Pons (tissue), 1 donor: ENCODE results near the gene ARL5A.
"Not testable (repeated sequence)": the region's sequence is repeated elsewhere in the genome, so short reads cannot be mapped to it uniquely, and the experiment has no call there.

Experiments used
- DNase-seq: peaks from one replicate; pipeline ENCODE4 v3.0.0-alpha.2; 2016; ENCODE audit warnings: low spot score

The ARL5A gene

DNA sequence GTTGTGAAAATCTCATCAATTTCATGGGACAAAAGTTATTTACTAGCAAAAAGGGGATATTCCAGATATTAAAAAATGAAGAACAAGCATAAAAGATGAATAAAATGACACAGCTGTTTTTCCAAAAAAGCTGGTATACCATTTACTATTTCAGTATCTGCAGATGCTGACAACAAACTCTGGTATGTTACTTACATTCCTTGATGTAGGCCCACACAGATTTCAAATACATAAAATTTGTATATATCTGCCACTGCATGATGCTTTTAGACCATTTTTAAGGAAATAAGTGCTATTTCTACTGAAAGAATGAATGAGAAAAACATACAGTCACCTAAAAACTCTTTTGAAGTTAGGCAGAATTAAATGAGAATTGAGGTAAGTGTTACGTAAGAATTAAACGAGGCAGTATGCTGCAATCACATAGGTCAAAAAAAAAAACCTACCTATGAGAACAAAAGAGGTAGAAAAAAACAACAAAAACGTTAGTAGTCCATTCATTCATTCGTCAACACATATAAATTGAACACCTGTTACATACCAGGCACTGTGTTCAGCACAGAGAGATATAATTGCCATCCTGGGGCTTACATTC lies 32.5 kb downstream of the ARL5A start:
- DNase-seq, result no peak

DNA sequence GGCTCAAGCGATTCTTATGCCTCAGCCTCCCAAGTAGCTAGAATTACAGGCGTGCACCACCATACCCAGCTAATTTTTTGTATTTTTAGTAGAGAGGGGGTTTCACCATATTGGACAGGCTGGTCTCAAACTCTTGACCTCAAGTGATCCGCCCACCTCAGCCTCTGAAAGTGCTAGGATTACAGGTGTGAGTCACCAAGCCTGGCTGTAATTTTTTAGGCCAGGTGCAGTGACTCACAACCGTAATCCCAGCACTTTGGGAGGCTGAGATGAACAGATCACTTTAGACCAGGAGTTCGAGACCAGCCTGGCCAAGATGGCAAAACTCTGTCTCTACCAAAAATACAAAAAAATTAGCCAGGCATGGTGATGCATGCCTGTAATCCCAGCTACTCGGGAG lies 33.8 kb downstream of the ARL5A start:
- DNase-seq, result not testable (repeated sequence)

DNA sequence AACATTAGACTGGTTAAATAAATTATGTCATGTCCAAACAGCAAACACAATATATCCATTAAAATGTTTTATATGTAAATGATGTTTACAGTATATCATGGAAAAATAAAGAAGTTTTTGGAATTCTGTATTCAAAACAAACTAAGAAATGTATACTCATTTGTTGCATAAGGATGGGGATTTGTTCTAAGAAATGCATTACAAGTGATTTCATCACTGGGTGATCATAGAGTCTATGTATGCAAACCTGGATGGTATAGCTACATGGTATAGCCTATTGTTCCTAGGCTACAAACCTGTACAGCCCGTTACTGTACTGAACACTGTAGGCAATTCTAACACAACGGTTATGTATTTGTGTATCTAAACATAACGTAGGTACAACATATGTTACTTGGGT lies 35.1 kb downstream of the ARL5A start:
- no peak for DNase-seq

DNA sequence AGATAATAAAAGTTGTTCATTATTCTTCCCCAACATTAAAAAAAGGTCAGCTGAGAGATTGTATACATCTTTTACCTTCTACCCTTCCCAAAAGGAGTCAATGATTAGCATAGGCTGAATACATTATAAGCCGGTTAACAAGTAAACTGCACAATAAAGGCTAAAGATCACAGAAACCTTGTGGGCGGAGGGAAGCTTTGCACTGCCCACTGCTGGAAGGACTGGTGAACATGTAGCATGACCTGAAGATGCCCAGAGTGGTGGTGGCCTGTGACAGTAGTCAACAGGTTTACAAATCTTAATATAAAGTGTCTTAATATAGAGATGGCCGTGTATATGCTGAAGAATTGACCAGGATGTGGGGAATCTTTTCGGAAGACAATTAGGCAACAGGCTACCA lies 35.6 kb downstream of the ARL5A start:
- DNase-seq, result no peak

DNA sequence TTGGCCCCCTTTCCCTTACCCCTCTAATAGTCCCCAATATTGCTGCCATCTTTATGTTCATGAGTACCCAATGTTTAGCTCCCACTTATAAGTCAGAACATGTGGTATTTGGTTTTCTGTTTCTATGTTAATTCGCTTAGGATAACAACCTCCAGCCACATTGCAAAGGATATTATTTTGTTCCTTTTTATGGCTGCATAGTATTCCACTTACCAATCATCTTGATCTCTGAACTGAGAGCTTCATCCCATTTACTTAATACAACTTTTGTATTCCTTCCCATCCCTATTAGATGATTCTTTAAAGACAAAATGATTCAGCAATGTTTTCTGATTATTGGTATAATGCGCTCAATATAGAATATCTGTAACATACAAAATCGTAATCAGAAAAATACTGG lies 36.7 kb downstream of the ARL5A start:
- DNase-seq, result no peak

GRCh38 chr2:151790689-151791088 lies 37.5 kb downstream of the ARL5A start:
- DNase-seq, result no peak

DNA sequence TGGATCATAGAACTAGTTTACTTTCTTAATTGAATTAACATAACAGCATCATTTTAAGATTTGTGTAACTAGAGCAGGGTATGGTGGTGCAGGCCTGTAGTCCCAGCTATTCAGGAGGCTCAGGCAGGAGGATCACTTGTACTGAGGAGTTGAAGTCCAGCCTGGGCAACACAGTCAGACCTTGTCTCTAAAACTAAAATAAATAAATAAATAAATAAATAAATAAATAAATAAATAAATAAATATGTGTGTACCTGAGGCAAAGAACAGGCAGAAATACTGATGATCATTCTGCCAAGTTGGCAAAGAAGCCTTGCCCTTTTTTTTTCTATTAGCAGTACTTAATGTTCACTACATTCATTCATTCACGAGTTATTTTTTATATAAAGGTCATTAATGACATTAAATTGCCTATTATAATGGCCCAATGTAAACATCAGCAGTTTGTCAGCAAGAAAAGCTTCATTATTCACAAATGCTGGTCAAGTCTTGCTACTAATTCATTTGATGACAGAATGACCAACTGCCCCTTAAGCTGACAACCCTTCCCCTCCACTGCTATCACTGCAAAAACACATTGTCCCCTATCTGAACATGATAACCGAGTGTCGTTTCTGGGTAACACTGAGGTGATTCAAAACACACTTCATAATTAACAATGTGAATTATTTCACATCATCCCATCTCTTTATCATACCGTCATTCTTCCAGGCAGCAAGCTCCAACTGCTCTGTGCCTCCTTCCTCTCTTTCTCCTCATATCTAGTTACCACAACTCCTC lies 39.0 kb downstream of the ARL5A start:
- DNase-seq, result no peak

DNA sequence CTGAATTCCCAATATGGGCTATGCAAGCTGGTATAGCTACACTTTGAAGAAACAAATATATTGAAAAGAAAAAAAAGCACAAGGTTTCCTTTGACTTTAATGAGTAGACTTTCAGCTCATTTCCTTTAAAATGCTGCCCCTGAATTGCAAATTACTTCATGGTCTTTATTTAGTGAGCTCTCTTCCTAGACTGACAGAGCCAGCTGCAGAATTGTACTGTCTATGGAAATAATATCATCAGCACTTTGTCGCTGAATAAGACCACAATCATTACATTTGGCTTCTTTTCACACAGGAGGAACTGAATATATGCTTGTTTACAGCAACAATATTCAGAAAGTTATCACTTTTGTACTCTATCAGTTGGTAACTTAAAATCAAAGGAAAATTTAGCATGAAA lies 41.7 kb downstream of the ARL5A start:
- no peak for DNase-seq

- DNase-seq, result no peak
Observed at GRCh38 chr2:151786077-151786476, 42.1 kb downstream of the ARL5A start.

DNA sequence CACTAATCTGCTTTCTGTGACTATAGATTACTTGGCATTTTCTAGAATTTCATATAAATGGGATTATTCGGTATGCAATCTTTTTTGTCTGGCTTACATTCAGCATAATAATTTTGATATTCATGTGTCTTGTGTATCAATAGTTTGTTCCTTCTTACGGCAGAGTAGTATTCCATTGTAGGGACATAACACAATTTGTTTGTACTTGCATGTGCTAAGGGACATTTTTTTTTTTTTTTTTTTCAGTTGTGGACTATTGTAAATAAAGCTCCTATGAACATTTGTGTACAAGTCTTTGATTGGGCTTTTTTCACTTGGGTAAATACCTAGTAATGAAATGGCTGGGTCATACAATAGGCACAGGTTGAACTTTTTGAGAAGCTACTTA lies 45.1 kb downstream of the ARL5A start:
- DNase-seq, result no peak

- no peak for DNase-seq
Observed at GRCh38 chr2:151782378-151783132, 45.7 kb downstream of the ARL5A start.

- no peak for DNase-seq
Observed at GRCh38 chr2:151781642-151782041, 46.6 kb downstream of the ARL5A start.

DNA sequence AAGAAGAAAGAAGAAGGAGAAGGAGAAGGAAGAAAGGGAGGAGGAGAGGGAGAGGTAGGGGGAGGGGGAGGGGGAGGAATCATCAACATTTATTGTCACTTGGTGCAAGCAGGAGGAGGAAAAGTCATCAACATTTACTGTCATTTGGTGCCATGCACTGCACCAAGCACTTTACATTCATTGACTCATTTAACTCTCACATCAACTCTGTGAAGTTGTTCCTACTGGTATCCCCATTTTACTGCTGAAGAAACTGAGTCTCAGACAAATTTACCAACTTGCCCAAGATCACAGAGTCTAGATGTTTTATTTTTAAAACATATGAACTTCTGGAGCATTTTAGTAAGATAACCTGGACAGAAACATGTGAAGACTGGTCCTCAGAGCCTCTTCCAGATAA lies 47.3 kb downstream of the ARL5A start:
- DNase-seq, result no peak

GRCh38 chr2:151777935-151778334 lies 50.3 kb downstream of the ARL5A start:
- DNase-seq, result no peak

GRCh38 chr2:151777487-151777886 lies 50.7 kb downstream of the ARL5A start:
- no peak for DNase-seq

DNA sequence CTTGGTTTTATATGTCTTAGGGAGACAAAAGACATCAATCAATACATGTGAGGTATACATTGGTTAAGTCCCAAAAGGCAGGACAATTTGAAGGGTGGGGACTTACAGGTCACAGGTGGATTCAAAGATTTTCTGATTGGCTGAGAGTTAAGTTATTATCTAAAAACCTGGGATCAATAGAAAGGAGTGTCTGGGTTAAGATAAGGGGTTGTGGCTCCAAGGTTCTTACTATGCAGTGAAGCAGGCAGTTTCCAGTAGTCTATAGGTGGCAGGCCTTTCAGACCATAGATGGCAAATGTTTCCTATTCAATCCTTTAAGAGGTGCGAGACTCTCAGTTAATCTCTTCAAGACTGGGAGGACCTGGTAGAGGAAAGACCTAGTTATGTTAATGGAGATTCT lies 51.9 kb downstream of the ARL5A start:
- no peak for DNase-seq

GRCh38 chr2:151775057-151775740 lies 53.0 kb downstream of the ARL5A start:
- no peak for DNase-seq

GRCh38 chr2:151774506-151774905 lies 53.7 kb downstream of the ARL5A start:
- no peak for DNase-seq

- DNase-seq, result peak; percentile 13
Observed at GRCh38 chr2:151771599-151772358, 56.4 kb downstream of the ARL5A start.

DNA sequence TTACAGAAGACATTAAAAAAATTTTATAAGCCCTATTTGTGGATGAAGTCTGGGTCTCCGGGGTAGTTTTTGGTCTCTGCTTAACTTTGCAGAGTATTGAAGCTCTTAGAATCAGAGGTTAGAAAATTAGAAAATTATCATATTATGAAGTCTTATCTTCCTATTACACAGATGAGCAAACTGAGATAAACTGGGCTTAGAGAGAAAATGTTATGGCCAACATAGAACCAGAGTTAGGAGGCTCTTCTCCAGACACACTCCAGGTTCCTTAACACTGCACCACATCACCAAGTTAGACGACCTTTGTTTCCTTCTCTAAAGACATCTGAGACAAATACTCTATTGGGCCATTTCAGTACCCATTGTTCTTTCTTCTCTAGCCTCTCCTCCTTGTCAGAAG lies 57.2 kb downstream of the ARL5A start:
- no peak for DNase-seq

- DNase-seq, result no peak
Observed at GRCh38 chr2:151769606-151770005, 58.6 kb downstream of the ARL5A start.

DNA sequence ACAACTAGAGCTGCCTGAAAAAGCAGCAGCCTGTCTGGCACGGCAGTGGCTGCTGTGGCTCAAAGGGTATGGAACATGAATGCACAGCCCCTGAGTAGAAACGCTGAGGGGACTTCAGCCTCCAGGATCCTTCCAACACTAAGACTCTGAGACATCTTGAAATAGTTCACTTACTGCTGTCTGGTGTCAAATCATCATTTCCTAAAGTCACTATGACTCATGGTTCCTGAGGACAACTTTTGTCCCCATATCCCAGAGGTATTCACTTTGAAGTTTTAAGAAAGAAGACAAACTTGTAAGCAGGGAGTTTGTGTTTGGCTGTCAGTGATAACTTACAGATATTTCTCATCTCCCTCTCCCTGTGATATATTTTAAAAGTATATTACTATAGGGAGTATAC lies 60.7 kb downstream of the ARL5A start:
- DNase-seq, result no peak
